GM18502 (cell line): ENCODE measurements around the gene AK5.
"Not testable (repeated sequence)": the region's sequence is repeated elsewhere in the genome, so short reads cannot be mapped to it uniquely, and the experiment has no call there.

Experiments
- ATAC-seq: cut with Tn5 transposase; IDR thresholded peaks from one replicate; pipeline ENCODE4 v1.9.1; 2021; ENCODE audit warnings: mild to moderate bottlenecking; ENCODE audit not compliant: unreplicated experiment, poor library complexity

Gene AK5

DNA sequence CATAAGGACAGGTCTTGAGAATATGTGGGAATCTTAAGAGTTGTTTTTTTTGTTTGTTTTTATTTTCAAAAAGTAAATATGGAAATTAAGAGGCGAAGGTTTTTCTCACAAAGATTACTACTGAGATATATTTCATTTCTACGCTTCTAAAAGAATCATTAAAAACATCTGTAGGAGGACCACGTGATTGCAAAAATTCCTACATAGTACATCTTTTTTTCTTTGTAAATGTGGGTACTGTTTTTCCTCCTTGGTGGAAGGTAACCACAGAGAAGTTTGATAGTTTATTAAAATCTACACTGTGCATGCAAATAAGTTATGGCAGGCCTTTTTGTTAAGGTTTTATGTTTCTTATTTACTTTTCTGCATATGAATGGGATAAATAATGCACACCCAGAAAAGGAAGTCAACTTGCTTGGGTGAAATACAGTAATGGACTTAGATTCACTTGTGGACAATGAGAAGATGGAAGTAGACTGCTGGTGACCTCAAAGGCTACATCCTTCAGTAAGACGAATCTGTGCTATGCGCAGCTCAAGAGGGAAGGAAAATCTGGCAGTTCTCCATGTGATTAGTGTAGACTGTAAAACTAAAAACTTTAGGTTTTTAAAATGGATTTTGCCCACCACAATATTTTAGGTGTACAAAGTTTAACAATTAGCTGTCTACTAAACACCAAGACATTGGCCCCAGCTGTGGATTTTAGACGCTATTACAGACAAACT, 2.0 kb downstream of the AK5 start:
- ATAC-seq, result no peak

- ATAC-seq, result no peak
These were observed 5.7 kb downstream of the AK5 start for GRCh38 chr1:77287535-77287934.

GRCh38 chr1:77288275-77288674, 6.5 kb downstream of the AK5 start:
- no peak for ATAC-seq

- ATAC-seq, result no peak
These were observed 8.8 kb downstream of the AK5 start for GRCh38 chr1:77290576-77290975.

GRCh38 chr1:77292551-77292950, 10.7 kb downstream of the AK5 start:
- ATAC-seq, result no peak

DNA sequence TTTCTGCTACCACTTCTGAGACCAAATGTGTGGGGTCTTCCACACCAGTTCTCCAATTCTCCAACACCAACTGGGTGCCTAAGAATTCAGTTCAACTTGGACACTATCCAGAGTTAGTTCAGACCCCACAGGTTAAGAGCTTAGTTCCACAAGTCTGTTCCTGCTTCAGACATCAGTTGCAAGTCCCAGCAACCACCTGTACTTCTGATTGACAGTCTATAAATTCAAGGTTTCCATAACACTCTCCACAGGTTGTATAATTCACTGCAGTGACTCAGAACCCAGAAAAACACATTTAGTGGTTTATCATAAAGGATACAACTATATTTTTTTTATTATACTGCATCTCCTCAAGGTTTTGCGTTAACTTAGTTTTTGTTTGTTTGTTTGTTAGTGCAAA, 18.7 kb downstream of the AK5 start:
- no peak for ATAC-seq

DNA sequence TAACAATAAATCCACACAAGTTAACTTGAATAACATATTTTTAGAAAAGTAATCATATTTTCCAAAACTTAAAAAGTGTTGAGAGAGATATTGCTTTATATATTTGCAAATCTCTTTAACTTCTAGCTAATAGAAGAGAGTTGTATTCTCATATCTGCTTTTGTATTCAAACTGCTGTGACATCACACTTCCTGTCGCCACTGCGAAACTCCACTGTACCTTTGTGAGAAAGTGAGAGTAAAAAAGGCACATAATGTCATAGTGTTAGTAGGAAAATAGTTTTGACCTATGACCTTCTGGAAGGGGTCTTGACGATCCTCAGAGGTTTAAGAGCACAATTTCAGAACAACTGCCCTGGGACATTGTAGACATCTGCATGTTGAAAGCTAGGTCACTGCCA, 21.6 kb downstream of the AK5 start:
- no peak for ATAC-seq

GRCh38 chr1:77308889-77309621, 27.2 kb downstream of the AK5 start:
- ATAC-seq, result no peak

GRCh38 chr1:77310924-77311323, 29.1 kb downstream of the AK5 start:
- no peak for ATAC-seq

- ATAC-seq, result not testable (repeated sequence)
These were observed 30.5 kb downstream of the AK5 start for GRCh38 chr1:77312364-77312763.

DNA sequence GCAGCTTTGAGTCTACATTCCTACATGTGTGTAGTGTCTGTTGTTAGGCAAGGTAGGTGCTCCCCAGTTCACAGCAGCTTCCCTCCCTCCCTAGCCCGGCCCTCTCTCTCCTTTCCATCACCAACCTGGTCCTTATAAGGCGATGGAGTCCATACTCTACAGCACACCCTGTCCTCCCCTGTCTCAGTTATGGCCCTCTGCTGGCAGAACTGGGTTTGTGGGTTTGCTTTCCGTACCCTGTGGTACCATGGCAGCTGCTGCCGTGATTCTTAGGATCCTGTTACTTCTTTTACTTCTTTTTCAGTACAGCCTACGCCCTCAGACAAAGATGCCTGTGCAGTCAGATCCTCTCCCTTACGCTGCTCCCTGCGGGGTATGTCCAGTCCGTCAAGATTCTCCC, 31.7 kb downstream of the AK5 start:
- ATAC-seq, result no peak

GRCh38 chr1:77316006-77316405, 34.2 kb downstream of the AK5 start:
- ATAC-seq, result no peak

DNA sequence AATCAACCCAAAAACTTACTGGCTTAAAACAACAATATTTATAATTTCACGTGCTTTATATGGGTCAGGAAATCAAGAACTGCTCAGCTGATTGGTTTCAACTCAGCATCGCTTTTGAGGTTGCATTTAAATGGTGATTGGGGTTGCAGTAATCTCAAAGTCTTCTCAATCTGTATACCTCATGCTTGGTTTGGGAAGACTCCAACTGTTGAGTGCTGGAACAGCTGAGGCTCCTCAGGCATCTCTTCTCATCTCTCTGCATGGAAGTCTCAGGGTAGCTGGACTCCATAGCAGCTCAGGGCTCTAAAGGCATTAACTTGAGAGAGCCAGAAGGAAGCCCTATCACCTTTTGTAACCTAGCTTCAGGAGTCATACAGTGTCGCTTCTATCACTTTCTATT, 35.1 kb downstream of the AK5 start:
- no peak for ATAC-seq

- ATAC-seq, result no peak
These were observed 37.4 kb downstream of the AK5 start for GRCh38 chr1:77319036-77319705.

DNA sequence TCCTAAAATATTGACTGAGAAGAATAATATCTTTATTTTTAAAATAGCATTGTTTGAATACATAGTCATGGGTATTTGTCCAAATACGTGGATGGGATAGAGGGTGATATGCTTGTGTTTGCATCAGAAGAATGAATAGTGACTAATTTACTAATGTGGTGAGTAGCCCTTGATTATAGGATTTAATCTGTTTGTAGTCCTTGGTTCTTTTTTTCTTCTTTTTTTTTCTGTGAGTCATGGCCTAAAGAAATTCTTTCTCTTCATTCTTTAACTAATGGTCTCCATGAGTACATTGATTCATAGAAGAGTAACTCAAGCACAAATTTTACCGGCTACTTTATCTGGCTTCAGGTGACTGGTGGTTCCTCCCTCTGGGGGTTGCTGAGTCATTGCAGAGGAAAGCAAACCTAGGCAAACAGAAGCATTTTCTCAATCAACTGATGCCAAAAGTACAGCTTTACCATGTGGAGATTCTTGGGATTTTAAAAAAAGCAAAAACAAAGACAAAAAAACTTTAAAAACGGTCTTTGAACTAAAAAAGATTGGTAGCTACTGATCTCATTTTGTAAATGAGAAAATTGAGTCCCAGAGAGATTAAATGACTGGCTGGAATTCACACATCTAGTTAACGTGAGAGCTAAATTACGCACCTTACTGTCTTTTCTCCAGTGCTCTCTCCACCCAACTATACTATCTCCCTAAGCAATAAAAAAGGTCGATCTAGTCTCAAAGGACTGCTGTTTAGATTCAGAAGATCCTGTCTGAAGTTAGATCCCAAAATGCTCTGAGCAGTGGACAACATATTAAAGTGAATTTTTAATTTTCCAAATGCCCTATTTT, 40.5 kb downstream of the AK5 start:
- no peak for ATAC-seq

DNA sequence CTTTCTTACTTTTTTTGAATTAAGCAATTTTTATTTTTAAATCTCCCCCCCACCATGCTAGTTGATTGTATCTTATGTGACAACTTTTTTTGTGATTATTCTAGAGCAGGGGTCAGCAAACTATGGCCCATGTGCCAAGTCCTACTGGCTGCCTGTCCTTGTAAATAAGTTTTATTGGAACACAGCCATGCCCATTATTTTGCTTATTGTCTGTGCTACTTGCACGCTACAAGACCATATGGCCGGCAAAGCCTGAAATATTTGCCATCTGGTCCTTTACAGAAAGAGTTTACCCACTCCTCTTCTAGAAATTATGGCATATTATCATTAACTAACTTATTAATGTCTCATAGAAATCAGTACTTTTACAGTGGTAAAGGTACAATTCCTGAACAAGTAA, 51.7 kb downstream of the AK5 start:
- ATAC-seq, result no peak

DNA sequence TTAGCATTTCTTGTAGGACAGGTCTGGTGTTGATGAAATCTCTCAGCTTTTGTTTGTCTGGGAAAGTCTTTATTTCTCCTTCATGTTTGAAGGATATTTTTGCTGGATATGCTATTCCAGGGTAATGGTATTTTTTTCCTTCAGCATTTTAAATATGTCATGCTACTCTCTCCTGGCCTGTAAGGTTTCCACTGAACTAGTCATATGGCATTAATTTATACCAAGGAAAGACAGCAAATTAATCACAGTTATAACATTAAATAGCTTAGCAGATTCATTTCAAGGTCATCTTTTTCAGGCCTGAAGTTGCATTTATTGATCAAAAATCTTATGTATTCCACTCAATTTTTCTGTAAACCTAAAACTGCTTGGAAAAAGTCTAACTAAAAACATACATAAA, 54.9 kb downstream of the AK5 start:
- no peak for ATAC-seq

DNA sequence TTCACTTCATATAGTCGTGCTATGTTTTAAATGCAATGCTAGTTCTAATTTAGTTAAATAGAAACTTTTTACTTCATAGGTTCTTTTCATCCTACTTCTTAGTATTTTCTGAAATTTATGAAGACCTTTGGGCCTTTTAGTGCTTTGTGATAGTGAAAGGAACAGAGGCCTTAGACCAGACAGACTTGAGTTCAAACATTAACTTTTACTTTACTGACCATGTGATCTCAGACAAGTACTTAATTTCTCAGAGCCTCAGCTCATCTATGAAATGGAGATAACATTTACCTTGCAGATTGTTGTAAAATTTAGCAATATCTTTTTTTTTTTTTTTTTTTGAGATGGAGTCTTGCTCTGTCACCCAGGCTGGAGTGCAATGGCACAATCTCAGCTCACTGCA, 57.5 kb downstream of the AK5 start:
- ATAC-seq, result no peak

DNA sequence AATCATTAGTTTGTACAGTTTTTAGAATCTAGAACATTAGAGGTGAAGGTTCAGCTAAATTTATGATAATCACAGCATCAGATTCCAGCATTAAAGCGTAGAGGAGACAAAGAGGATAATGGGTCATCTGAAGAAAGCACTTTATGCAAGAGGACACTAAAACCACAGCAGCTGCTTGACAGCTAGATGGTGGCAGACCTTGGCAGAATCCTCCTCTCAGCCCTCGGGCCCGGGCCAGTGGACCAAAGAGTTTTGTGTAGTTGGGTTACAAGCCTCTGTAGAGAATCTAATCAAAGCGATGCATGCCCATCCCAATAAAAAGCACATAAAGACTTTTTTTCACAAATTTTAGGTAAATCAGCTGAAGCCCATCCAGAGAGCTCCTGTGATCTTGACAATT, 59.4 kb downstream of the AK5 start:
- ATAC-seq, result no peak

DNA sequence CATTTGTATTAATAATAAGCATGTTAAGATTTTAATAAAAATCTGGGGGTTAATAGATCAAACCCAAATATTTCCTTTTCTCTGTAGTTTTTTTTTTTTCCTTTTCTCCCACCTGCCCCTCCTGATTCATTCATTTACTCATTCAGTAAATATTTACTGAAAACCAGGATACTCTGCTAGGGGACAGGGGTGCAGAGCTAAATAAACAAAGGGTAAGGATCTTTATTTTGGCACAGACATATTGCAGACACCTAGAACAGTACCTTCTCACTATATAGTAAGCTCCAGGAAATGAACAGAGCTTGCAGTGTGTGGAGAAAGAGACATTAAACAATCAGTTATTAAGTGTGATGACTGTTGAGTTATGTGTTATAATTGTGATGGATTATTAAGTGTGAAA, 60.9 kb downstream of the AK5 start:
- ATAC-seq, result no peak

- ATAC-seq, result no peak
These were observed 65.8 kb downstream of the AK5 start for GRCh38 chr1:77347646-77348045.
